ENCODE data around the gene NRAP.
"Not testable (repeated sequence)": the region's sequence is repeated elsewhere in the genome, so short reads cannot be mapped to it uniquely, and the experiment has no call there.

NRAP gene

GRCh38 chr10:113680190-113681111, 16.6 kb upstream of the NRAP start:
- DNase-seq: peak in 4 of 5 experiments; percentile 3 to 46 (median 16)

- peak; percentile 49 to 86 (median 70) for DNase-seq
Measured at GRCh38 chr10:113679463-113680189, 15.8 kb upstream of the NRAP start, which contains the start of gene CASP7. TSS of gene CASP7 (plus strand) at chr10:113679912. CDS start at chr10:113697494, 17,582 bp downstream.

GRCh38 chr10:113666682-113667252, 2.9 kb upstream of the NRAP start:
- DNase-seq: peak in 1 of 5 experiments; percentile 65

- DNase-seq: no peak
Measured at GRCh38 chr10:113665806-113666354, 2.0 kb upstream of the NRAP start.

- DNase-seq: no peak
Measured at GRCh38 chr10:113665352-113665751, 1.5 kb upstream of the NRAP start.

- DNase-seq: no peak
Measured at GRCh38 chr10:113663142-113663541, 699 bp downstream of the NRAP start.

- DNase-seq: no peak
Measured at GRCh38 chr10:113661332-113661731, 2.5 kb downstream of the NRAP start.

GRCh38 chr10:113657544-113657943, 6.3 kb downstream of the NRAP start:
- no peak for DNase-seq

GRCh38 chr10:113656896-113657295, 6.9 kb downstream of the NRAP start:
- no peak for DNase-seq

- DNase-seq: not testable (repeated sequence)
Measured at GRCh38 chr10:113652456-113652855, 11.4 kb downstream of the NRAP start.

- DNase-seq: no peak
Measured at GRCh38 chr10:113651898-113652297, 11.9 kb downstream of the NRAP start.

- no peak for DNase-seq
Measured at GRCh38 chr10:113651021-113651420, 12.8 kb downstream of the NRAP start.

GRCh38 chr10:113650172-113650571, 13.7 kb downstream of the NRAP start:
- DNase-seq: no peak

GRCh38 chr10:113648478-113648877, 15.4 kb downstream of the NRAP start:
- no peak for DNase-seq

- no peak for DNase-seq
Measured at GRCh38 chr10:113647812-113648211, 16.0 kb downstream of the NRAP start.

- no peak for DNase-seq
Measured at GRCh38 chr10:113646336-113647201, 17.3 kb downstream of the NRAP start.

GRCh38 chr10:113644185-113645120, 19.4 kb downstream of the NRAP start:
- no peak for DNase-seq

- DNase-seq: no peak
Measured at GRCh38 chr10:113643183-113643582, 20.7 kb downstream of the NRAP start.

GRCh38 chr10:113641702-113642101, 22.1 kb downstream of the NRAP start:
- DNase-seq: no peak

- DNase-seq: no peak
Measured at GRCh38 chr10:113639966-113640365, 23.9 kb downstream of the NRAP start.

Data from T-helper 2 cell (primary cell).